ENCODE measurements around the gene WWOX.

The WWOX gene

DNA sequence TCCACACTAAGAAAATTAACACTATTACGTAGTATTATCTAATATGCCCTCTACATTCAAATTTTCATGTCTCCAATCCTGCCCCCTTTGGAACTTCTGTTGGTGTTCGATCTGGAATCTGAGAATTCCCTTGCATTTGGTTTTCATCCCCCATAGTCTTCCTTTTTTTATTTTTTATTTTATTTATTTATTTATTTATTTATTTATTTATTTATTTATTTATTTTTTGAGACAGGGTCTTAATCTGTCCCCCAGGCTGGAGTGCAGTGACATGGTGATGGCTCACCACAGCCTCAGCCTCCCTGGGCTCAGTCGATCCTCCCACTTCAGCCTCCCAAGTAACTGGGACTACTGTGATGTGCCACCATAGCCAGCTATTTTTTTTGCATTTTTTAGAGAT is 911.8 kb downstream of the WWOX start:
- Histone ChIP-seq H3K9ac (ENCODE audit: low read length in 2 of 2) (no peak overlapping the region), H3K27ac (ENCODE audit: low read length) (no peak overlapping the region), H3K4me3 (ENCODE audit: low read length in 2 of 2) (no peak overlapping the region), H3K27me3 (ENCODE audit: control insufficient read depth in 1 of 2, insufficient read depth in 2 of 2, low read length in 2 of 2) (no peaks in the 10 kb centered on the region), H3K9me3 (ENCODE audit: control insufficient read depth in 2 of 2, low read length in 2 of 2) (no peaks in the 10 kb centered on the region), H3K36me3 (ENCODE audit: control insufficient read depth in 2 of 2, insufficient read depth in 2 of 2, low read length in 2 of 2) (no peaks in the 10 kb centered on the region), H3K4me1 (ENCODE audit: control insufficient read depth, insufficient read depth, low read length) (peaks cover 2% of the 10 kb centered on the region)

DNA sequence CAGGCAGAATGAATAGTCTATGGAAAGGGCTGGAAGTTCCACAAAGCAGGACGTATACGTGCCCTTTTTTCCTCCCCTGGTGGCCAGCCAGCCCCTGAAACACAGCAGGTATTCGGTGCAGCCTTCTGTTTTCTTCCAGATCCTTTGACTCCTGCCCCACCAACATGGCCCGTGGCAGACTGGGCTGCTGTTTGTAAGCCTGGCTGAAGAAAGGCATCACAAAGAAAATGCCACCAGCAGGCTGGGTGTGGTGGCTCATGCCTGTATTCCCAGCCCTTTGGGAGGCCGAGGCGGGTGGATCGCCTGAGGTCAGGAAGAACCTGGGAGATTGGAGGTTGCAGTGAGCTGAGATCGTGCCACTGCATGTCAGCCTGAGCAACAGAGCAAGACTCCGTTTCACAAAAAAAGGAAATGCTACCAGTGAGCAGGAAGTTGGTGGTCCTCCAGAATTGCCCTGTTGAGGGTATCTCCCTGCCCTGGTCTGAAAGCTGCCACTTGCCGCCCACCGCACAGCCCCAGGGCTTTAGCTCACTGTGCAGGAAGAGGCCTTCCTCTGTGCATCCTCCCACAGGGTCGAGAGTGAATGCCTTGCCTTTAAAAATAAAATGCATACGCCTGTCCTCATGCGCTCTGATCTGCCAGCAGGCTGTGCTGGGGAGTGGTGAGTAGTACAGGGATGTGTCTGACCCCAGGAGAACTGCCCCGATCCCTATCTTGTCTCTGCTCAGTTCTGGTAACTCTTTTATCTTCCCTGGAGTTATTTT is 913.4 kb downstream of the WWOX start:
- Histone ChIP-seq H3K4me1 (ENCODE audit: control insufficient read depth, insufficient read depth, low read length) (peaks cover 2% of the 10 kb centered on the region), H3K27ac (ENCODE audit: low read length) (no peak overlapping the region), H3K27me3 (ENCODE audit: control insufficient read depth in 1 of 2, insufficient read depth in 2 of 2, low read length in 2 of 2) (no peaks in the 10 kb centered on the region), H3K9me3 (ENCODE audit: control insufficient read depth in 2 of 2, low read length in 2 of 2) (no peaks in the 10 kb centered on the region), H3K36me3 (ENCODE audit: control insufficient read depth in 2 of 2, insufficient read depth in 2 of 2, low read length in 2 of 2) (no peaks in the 10 kb centered on the region), H3K9ac (ENCODE audit: low read length in 2 of 2) (peak overlapping the region in 1 of 2 donors; percentile 15), H3K4me3 (ENCODE audit: low read length in 2 of 2) (no peak overlapping the region)

DNA sequence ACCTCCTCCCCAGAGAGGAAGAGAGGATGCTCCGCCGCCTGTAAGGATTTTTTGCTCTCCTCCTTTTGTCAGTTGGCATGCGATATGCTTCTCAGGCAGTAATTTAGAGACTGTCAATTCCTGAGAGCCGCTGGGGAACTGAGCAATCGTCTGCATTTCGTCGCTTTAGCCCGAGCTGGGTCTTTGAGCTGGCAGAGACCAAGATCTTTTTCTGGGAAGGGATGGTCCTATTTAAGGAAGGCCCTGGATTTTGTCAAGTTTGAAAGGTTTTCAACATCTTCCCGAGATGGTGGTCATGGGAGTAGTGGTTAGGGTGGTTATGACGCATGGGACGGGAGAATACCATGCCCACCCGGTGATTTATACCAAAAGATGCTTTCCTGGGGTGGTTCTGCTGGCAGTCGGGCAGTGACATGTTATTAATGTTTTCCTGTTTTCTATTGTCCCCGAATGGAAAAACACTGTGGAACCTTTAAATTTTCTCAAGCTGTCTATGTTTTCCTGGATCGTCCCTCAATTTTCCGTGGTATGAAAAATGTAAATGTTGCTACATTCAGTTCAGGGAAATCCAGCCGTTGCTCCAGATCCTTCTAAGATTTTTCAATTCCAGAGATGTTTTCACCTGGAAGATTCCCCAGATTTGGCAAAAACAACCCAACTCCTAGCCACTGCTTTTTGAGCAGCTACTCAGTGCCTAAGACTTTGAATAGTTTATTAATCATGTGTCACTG is 914.6 kb downstream of the WWOX start:
- H3K4me1 ChIP-seq (ENCODE audit: control insufficient read depth, insufficient read depth, low read length): peaks cover 2% of the 10 kb centered on the region
- H3K36me3 ChIP-seq (ENCODE audit: control insufficient read depth in 2 of 2, insufficient read depth in 2 of 2, low read length in 2 of 2): no peaks in the 10 kb centered on the region
- peak overlapping the region in 1 of 2 donors; percentile 40 for H3K4me3 ChIP-seq (ENCODE audit: low read length in 2 of 2)
- H3K27me3 ChIP-seq (ENCODE audit: control insufficient read depth in 1 of 2, insufficient read depth in 2 of 2, low read length in 2 of 2): no peaks in the 10 kb centered on the region
- H3K9ac ChIP-seq (ENCODE audit: low read length in 2 of 2): peak overlapping the region in 1 of 2 donors; percentile 15
- H3K9me3 ChIP-seq (ENCODE audit: control insufficient read depth in 2 of 2, low read length in 2 of 2): no peaks in the 10 kb centered on the region
- no peak overlapping the region for H3K27ac ChIP-seq (ENCODE audit: low read length)

DNA sequence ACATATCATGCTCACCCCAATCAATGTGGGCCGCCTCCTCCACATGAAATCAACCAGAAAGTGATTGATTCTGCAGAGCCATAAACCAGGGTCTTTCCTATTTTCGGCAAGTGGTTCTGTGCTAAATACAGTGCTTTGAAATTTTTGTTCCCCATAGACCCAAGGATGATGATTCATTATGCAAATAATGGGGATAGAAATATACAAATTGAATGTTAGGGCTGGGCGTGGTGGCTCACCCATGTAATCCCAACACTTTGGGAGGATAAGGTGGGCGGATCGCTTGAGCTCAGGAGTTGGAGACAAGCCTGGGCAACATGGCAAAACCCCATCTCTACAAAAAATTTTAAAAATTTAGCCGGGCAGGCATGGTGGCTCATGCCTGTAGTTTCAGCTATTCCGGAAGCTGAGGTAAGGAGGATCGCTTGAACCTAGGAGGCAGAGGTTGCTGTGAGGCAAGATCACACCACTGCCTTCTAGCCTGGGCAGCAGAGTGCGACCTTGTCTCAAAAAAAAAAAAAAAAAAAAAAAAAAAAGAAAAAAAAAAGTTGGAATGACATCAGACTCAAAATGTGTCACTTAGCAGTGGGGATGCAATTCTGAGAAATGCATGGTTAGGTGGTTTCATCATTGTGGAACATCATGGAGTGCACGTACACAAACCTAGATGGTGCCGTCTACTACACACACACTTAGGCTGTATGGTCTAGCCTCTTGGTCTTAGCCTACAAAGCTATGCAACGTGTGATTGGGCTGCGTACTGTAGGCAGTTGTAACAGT is 919.4 kb downstream of the WWOX start:
- peaks cover 1% of the 10 kb centered on the region for H3K4me1 ChIP-seq (ENCODE audit: control insufficient read depth, insufficient read depth, low read length)
- H3K9ac ChIP-seq (ENCODE audit: low read length in 2 of 2): no peak overlapping the region
- H3K27me3 ChIP-seq (ENCODE audit: control insufficient read depth in 1 of 2, insufficient read depth in 2 of 2, low read length in 2 of 2): no peaks in the 10 kb centered on the region
- H3K27ac ChIP-seq (ENCODE audit: low read length): no peak overlapping the region
- no peaks in the 10 kb centered on the region for H3K36me3 ChIP-seq (ENCODE audit: control insufficient read depth in 2 of 2, insufficient read depth in 2 of 2, low read length in 2 of 2)
- no peaks in the 10 kb centered on the region for H3K9me3 ChIP-seq (ENCODE audit: control insufficient read depth in 2 of 2, low read length in 2 of 2)
- no peak overlapping the region for H3K4me3 ChIP-seq (ENCODE audit: low read length in 2 of 2)

DNA sequence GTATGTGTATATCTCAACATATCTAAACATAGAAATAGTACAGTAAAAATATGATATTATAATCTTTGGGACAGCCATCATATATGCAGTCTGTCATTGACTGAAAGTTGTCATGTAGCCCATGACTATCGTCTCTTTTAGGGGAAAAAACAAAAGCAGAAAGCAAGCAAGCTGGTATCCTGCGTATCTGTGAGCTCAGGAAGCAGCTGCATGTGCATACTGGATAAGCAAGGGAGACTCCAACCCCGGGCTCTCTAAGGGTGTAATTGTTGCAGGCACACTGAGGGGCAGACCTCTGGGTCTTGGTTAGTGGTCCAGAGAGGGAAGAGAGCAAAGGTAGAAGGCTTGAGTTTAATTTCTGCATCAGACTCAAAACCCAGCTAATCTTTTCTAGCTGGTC is 920.0 kb downstream of the WWOX start:
- H3K4me3 ChIP-seq (ENCODE audit: low read length in 2 of 2): no peak overlapping the region
- no peaks in the 10 kb centered on the region for H3K9me3 ChIP-seq (ENCODE audit: control insufficient read depth in 2 of 2, low read length in 2 of 2)
- no peaks in the 10 kb centered on the region for H3K4me1 ChIP-seq (ENCODE audit: control insufficient read depth, insufficient read depth, low read length)
- no peaks in the 10 kb centered on the region for H3K36me3 ChIP-seq (ENCODE audit: control insufficient read depth in 2 of 2, insufficient read depth in 2 of 2, low read length in 2 of 2)
- H3K27ac ChIP-seq (ENCODE audit: low read length): no peak overlapping the region
- no peak overlapping the region for H3K9ac ChIP-seq (ENCODE audit: low read length in 2 of 2)
- H3K27me3 ChIP-seq (ENCODE audit: control insufficient read depth in 1 of 2, insufficient read depth in 2 of 2, low read length in 2 of 2): no peaks in the 10 kb centered on the region

DNA sequence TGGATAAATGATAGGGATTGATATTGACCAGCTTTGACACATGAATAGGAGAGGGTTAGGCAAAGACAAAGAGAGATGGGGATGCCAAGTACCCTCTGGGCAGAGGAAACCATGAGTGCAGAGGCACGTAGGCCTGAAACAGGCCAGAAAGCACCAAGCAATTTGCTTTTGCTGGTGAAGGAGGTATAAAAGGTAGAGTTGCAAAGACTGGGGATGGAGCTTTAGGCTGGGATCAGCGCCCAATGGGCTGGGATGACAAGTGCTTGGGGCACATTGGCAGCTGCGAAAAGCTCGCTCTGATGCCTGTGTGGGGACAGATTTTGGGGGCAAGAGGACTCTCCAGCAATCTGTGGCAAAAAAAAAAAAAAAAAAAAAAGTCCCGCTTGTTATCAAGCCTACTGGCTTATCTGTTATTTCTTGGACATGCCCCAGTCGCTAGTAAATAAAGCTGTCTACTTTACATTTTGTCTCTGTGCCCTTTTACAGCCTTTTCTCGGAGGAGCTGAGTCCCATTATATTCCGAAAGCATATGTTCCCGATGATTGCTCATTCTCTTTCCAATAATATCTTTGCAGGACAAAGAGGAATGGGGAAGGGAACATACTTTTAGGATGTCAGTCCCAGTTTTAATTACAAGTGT is 922.7 kb downstream of the WWOX start:
- H3K27me3 ChIP-seq (ENCODE audit: control insufficient read depth in 1 of 2, insufficient read depth in 2 of 2, low read length in 2 of 2): no peaks in the 10 kb centered on the region
- no peaks in the 10 kb centered on the region for H3K36me3 ChIP-seq (ENCODE audit: control insufficient read depth in 2 of 2, insufficient read depth in 2 of 2, low read length in 2 of 2)
- no peak overlapping the region for H3K9ac ChIP-seq (ENCODE audit: low read length in 2 of 2)
- no peaks in the 10 kb centered on the region for H3K9me3 ChIP-seq (ENCODE audit: control insufficient read depth in 2 of 2, low read length in 2 of 2)
- no peaks in the 10 kb centered on the region for H3K4me1 ChIP-seq (ENCODE audit: control insufficient read depth, insufficient read depth, low read length)
- no peak overlapping the region for H3K27ac ChIP-seq (ENCODE audit: low read length)
- no peak overlapping the region for H3K4me3 ChIP-seq (ENCODE audit: low read length in 2 of 2)

DNA sequence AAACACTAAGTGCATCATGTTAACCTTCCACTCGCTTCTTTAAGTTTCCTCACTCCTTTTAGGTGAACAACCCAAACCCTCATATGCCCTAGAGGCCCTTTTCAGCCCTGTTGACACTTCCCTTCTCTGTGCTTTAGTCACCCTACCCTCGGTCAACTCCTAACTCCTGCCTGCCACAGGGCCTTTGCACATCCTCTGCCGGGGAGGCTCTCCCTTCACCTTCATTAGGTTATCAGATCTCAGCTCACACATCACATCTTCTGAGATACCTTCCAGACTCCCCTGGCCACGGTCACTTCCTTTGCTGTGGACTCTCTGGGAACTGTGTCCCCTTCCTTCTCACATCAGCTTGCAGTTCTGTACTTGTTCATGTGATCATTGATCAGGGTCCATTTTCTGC is 926.7 kb downstream of the WWOX start:
- no peaks in the 10 kb centered on the region for H3K36me3 ChIP-seq (ENCODE audit: control insufficient read depth in 2 of 2, insufficient read depth in 2 of 2, low read length in 2 of 2)
- no peak overlapping the region for H3K9ac ChIP-seq (ENCODE audit: low read length in 2 of 2)
- no peaks in the 10 kb centered on the region for H3K4me1 ChIP-seq (ENCODE audit: control insufficient read depth, insufficient read depth, low read length)
- no peak overlapping the region for H3K27ac ChIP-seq (ENCODE audit: low read length)
- no peaks in the 10 kb centered on the region for H3K9me3 ChIP-seq (ENCODE audit: control insufficient read depth in 2 of 2, low read length in 2 of 2)
- H3K4me3 ChIP-seq (ENCODE audit: low read length in 2 of 2): no peak overlapping the region
- no peaks in the 10 kb centered on the region for H3K27me3 ChIP-seq (ENCODE audit: control insufficient read depth in 1 of 2, insufficient read depth in 2 of 2, low read length in 2 of 2)

DNA sequence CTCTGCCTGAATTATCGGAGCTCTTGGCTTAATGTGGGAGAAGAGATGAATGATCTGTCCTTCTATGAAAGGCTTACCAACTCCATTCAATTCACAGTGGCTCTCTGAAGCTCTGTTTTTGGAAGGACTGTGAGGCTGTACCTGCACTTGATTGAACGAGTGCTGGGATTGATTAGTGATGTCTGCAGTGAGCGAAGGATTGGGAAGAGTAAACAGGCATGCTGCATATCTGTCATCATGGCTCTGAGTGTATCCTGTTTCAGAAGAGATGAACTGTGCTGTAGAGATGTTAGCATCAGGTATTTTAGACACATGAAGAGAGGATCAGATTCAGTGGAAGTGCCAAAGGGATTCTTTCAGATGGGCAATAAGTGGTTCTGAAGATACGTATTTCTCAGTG is 937.1 kb downstream of the WWOX start:
- peaks cover 0 to 3% of the 10 kb centered on the region in 2 donors for H3K9me3 ChIP-seq (ENCODE audit: control insufficient read depth in 2 of 2, low read length in 2 of 2)
- no peaks in the 10 kb centered on the region for H3K27me3 ChIP-seq (ENCODE audit: control insufficient read depth in 1 of 2, insufficient read depth in 2 of 2, low read length in 2 of 2)
- H3K4me3 ChIP-seq (ENCODE audit: low read length in 2 of 2): no peak overlapping the region
- H3K9ac ChIP-seq (ENCODE audit: low read length in 2 of 2): no peak overlapping the region
- H3K4me1 ChIP-seq (ENCODE audit: control insufficient read depth, insufficient read depth, low read length): peaks cover 11% of the 10 kb centered on the region
- H3K27ac ChIP-seq (ENCODE audit: low read length): peak overlapping the region; percentile 69
- no peaks in the 10 kb centered on the region for H3K36me3 ChIP-seq (ENCODE audit: control insufficient read depth in 2 of 2, insufficient read depth in 2 of 2, low read length in 2 of 2)

DNA sequence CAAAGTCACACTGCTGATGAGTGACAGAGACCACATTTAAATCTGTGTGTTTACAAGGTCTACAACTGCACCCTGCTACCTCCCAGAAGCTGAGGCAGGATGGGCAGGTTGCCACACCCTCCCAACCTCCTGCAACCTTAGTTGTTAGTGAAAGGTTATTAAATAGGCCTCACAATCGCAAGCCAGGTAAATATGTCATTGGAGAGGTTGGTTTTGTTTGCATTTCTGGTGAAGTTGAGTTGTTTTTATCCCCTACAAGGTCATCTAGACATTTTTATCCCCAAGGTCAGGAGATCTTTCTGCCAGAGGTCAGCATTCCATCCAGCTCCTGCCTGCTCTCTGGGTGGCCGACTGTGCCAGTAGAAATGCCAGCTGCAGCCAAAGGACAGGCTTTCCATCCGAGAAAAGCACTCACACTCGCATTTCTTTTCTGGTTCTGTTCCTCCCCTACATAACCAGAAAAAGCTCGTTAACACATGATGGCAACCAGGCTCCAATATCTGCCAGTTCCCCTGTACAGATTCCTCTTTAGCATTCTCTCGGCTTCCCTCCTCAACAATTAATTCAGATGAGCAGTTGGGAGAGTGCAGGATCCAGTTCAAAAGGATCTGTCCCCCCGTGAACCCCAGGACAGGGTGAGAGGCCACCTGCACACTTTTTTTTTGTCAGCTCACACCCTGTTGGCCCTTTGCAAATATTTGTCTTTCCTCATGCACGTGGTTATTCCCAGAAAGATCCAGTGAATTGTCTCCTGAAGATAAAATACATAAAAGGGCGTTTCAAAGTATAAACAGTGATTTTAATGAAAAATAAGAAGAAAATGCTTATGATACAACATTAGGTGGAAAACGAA is 938.3 kb downstream of the WWOX start:
- no peak overlapping the region for H3K9ac ChIP-seq (ENCODE audit: low read length in 2 of 2)
- H3K27me3 ChIP-seq (ENCODE audit: control insufficient read depth in 1 of 2, insufficient read depth in 2 of 2, low read length in 2 of 2): no peaks in the 10 kb centered on the region
- no peaks in the 10 kb centered on the region for H3K36me3 ChIP-seq (ENCODE audit: control insufficient read depth in 2 of 2, insufficient read depth in 2 of 2, low read length in 2 of 2)
- peaks cover 15% of the 10 kb centered on the region for H3K4me1 ChIP-seq (ENCODE audit: control insufficient read depth, insufficient read depth, low read length)
- peak overlapping the region; percentile 69 for H3K27ac ChIP-seq (ENCODE audit: low read length)
- H3K4me3 ChIP-seq (ENCODE audit: low read length in 2 of 2): no peak overlapping the region
- H3K9me3 ChIP-seq (ENCODE audit: control insufficient read depth in 2 of 2, low read length in 2 of 2): peaks cover 0 to 3% of the 10 kb centered on the region in 2 donors

DNA sequence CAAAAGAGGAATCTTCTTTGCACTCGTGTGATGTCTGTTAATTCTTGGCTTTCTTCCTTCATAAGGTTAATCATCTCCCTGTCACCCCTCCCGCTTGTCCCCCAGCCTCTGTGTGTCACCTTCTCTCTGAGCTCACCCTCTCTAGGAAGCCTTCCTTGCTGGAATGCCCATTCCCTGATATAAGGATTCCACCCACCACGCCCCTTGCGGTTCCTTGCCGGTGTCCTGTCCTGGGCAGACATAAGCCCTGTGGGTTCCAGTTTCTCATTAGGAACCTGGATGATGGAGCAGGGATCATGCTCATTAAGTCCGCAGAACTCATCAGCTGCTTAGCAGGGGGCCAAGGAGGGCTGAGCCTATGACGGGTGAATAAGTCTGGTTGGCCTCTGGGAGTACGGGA is 941.8 kb downstream of the WWOX start:
- H3K27me3 ChIP-seq (ENCODE audit: control insufficient read depth in 1 of 2, insufficient read depth in 2 of 2, low read length in 2 of 2): no peaks in the 10 kb centered on the region
- H3K36me3 ChIP-seq (ENCODE audit: control insufficient read depth in 2 of 2, insufficient read depth in 2 of 2, low read length in 2 of 2): no peaks in the 10 kb centered on the region
- H3K9me3 ChIP-seq (ENCODE audit: control insufficient read depth in 2 of 2, low read length in 2 of 2): no peaks in the 10 kb centered on the region
- H3K4me1 ChIP-seq (ENCODE audit: control insufficient read depth, insufficient read depth, low read length): peaks cover 15% of the 10 kb centered on the region
- H3K4me3 ChIP-seq (ENCODE audit: low read length in 2 of 2): no peak overlapping the region
- H3K9ac ChIP-seq (ENCODE audit: low read length in 2 of 2): no peak overlapping the region
- no peak overlapping the region for H3K27ac ChIP-seq (ENCODE audit: low read length)
